RCC 7860 (cell line): ENCODE data around the gene PRIMPOL.
"Not testable (repeated sequence)": the region's sequence is repeated elsewhere in the genome, so short reads cannot be mapped to it uniquely, and the experiment has no call there.

ENCODE experiments used
- DNase-seq: peaks from one replicate; pipeline ENCODE4 v3.0.0-alpha.2; 2015; ENCODE audit warnings: low spot score
- FAIRE-seq: peaks from 2 replicates; lab custom pipeline; 2012; peaks lifted over from hg19 to GRCh38; lab: Jason Lieb, UNC

The PRIMPOL gene

DNA sequence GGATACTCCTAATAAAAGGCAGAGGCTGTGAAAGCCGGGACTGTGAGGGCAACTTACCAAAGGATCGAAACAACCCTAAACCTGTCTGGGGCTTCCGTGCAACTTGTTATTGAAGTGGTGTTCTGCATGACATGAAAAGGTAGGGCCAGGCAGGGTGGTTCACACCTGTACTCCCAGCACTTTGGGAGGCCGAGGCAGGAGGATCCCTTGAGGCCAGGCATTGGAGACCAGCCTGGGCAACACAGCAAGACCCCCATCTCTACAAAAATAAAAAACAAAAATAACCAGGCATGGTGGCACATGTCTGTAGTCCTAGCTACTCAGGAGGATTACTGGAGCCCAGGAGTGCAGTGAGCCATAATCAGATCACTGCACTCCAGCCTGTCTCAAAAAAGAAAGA, 12.6 kb upstream of the PRIMPOL start:
- DNase-seq = no peak
- no peak for FAIRE-seq

DNA sequence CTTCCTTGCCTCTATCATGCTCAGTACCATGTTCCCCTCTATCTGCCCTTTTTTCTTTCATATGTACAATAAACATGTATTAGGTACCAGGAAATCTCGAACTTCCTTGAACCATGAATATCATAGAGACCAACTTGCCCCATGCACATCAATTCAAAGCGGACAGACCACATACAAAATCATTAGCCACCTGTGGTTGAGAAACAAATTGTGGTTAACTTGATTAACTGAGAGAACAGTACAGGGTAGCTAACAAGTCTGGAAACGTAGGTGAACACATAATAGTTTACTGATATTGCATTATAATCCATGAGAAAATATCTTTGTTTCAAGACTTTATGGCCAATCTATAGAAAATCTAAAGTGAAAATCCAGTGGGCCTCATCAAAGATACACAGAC, 8.5 kb upstream of the PRIMPOL start:
- DNase-seq = no peak
- no peak for FAIRE-seq

DNA sequence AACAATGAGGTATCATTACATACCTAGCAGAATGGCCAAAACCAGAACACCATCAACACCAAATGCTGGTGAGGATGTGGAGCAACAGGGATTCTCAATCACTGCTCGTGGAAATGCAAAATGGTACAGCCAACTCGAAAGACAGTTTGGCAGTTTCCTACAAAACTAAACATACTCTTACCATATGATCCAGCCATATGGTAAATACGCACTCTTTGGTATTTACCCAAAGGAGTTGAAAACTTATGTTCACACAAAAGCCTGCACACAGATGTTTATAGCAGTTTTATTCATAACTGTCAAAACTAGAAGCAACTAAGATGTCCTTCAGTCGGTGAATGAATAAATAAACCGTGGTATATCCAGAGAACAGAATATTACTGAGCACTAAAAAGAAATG, 8.1 kb upstream of the PRIMPOL start:
- FAIRE-seq = no peak
- no peak for DNase-seq

DNA sequence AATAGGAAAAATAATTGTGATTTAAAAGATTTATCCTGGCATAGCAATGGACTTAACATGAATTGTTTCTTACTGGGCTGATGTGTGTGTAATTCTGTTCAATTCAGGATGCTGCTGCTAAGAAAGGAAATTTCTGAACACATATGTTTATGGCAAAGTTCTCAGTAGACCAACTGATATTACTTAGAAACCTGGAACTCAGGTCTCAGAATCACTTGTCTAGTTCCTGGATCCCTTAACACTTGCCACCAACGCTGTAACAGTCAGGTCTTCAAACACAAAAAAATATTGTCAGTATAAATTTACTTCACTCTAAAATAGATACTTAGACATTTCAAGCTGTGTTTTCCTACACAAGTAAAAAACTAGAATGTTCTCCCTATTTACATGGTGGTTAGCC, 5.8 kb upstream of the PRIMPOL start:
- DNase-seq (no peak), FAIRE-seq (no peak)

DNA sequence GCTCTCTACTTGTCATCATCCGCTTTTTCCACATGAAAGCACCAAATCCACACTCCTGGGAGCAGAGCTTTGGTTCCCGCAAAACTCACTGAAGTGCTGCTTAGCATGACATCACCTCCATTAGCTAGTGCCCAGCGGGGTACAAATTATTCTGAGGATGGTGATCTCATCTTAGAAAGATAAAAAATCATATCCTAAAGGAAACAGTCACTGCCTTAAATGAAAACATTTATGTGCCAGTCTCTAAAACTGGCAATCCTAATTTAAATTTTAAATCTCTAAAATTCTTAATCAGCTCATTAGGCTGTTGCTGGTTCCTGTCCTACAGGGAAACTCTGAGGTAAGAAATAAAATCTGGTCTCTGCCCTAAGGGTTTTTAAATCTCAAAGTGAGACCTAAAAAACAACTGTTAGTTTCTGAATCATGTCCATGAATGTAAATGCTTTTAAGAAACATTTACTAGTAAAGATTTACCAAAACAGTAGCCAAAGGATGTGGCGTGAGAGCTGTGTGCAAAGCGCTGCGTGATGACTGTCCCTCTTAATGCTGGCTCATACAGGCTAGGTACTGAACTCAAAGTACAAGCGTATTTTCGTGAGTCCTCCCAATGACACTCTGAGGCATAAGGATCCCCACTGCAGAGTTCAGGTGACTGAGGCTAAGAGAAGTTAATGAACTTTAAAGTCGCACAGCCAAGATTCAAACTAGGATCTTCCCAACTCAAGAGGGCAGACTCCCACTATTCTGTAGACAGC, 4.8 kb upstream of the PRIMPOL start:
- FAIRE-seq (peak; percentile 97), DNase-seq (peak; percentile 77)

DNA sequence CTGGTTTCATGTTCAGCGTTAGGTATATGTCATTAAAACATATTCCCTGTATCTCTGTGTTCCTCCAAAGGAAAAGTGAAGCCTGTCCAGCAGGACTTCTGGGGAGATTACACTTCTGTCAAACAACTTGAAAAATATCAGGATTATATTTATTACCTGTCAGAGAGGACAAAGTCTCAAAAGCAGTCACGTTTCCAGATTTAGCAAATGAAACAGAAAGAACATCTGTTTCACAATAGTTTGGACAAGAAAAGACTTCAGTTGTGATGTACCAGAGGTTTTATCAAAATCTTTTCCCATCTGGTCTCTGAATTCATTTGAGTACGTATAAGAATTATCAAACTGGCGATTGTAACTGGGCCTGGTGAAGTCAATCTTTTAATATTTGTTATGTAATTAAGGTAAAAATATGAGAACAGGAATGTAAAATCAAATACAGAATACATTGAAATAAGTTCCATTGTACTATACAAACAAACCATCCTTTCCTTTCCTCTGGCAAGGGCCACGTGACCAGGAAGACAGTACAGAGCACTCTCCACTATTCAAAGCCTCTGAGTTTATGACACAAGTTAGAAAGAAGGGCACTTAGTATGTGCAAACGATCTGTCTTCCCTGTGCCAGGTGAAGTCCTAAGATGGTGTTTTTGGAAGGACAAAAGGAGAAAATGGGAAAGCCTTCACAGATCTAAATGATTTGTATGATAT, 3.5 kb upstream of the PRIMPOL start:
- DNase-seq = no peak
- FAIRE-seq = no peak

DNA sequence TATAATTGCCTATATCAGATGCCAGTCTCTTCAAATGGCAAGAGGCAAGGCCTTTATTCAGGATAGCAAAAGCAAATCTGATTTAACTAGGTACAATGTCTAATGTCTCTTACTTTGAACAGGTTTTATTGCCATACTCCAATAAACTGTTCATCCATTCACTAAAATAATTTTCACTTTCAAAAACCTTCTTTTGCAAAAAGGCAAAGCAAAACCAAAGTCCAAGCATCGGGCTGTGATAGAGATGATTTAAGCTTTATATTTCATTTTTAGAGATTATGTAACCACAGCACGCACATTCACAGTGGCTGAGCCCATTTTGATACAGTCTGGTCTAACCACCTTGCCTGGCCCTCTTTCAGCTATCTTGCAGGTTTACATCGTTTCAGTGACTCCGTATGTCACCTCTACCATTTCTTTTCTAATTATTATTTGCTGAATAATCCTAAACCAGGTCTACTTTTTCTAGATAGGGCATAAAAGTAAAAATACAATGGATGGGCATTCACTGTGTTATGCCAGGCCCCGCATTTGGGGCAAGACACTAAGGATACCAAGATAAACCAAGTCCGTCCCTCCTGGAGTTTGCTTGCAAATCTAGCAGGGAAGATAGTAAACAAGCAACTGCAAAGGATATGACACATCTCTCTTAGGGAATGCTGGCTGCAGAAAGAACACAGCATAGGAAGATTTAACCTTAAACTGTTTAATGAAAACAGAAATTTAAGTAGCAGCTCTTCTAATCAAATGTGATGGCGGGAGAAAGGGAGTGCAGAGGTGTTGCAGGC, 2.1 kb upstream of the PRIMPOL start:
- FAIRE-seq (no peak), DNase-seq (no peak)

DNA sequence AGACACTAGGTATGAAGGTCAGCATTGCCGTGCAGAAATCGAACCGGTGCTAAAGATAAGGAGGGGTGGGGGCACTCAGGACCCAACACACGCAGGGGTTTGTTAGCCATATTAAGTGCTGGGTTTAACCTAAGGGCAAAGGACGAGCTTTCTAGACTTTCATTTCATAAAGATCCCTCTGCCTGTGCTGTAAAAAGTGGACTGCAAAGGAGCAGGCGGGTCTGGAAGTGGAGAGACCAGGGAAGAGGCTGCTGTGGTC, 1.6 kb upstream of the PRIMPOL start:
- FAIRE-seq = no peak
- DNase-seq = no peak

DNA sequence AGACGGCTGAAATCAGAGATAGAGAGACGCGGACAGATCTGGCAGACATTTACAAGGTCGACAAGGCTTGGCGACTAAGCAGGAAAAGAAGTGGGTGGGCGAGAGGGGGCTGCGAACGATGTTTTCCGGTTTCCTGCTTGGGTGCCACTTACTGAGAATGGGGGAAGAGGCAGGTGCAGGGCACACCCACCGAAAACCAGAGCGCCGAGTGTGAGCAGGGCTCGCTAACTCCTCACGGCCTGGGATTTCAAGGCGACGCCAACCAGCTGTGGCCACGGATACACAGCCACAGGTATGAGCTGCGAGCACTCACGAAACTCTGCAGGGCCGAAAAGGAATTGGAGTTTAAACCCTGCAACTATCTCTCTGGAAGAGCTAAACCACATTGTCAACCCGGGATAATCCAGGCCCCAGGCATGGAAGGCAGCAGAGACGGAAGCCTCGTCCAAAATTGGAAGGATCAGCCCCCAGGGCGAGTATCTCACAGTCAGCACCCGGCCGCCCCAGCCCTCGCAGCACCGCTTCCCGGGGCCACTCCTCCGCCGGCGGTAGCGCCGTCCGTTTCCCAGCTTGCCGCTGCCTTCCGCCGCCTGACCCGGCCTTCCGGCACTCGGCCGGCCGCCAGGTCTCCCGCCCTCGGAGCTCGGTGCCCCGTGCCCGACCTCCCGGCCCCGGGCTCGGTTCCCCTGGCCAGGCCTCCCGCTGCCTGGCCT, 1.1 kb upstream of the PRIMPOL start:
- FAIRE-seq = no peak
- DNase-seq = no peak

DNA sequence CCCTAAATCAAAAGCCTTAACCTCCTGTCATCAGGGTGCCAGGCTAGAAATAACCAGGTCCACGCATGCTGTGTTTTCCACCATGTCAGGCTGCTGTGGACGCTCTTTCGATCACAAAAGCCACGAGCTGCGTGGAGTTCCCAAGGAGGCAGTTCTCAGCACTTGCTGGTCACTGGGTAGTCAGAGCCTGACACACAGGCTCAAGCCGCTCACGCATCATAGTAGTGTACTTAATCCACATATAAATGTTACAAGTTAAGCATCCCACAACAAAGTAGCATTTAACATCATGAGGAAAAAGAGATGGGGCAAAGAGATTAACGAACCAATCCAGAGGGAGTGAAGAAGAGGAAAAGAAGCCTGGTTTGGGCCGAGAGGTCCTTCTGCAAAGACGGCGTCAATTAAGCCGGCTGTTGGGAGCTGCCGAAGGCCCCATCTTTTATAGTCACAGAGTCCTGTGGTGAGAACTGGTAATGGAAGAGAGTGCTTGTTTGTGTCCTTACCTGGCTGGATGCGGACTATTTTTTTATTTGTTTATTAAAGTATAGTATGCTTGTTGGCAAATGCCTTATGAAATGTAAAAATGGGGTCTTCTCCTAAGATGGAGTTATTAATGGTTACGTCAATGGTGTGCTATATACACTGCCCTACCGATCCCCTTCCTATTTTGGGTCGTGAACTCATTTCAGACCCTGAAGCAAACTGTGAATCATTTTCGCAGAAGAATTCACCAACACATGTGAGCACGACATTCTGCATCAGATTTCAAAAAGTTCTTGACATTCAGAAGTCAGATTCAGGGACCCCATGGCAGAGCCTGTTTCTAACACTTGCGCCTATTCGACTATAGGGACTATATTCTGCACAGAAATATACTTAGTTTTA, 675 bp downstream of the PRIMPOL start:
- DNase-seq (no peak), FAIRE-seq (no peak)

DNA sequence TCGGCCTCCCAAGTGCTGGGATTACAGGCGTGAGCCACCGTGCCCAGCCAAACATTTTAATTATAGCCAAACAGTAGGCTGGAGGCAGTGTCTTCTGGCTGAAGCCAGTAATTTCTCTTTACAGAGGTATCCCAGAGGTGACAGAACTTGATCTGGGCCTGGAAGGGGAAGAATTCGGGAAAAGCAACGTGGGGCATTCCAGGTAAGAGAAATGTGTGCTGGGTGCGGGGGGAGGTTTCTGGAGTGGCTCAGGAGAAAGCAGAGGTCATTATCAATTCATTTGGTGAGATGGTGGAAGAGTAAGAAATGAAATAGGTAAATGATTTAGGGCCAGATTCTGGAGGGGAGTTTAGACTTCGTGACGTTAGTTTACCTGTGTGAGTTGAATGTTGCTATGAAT, 2.4 kb downstream of the PRIMPOL start:
- no peak for FAIRE-seq

DNA sequence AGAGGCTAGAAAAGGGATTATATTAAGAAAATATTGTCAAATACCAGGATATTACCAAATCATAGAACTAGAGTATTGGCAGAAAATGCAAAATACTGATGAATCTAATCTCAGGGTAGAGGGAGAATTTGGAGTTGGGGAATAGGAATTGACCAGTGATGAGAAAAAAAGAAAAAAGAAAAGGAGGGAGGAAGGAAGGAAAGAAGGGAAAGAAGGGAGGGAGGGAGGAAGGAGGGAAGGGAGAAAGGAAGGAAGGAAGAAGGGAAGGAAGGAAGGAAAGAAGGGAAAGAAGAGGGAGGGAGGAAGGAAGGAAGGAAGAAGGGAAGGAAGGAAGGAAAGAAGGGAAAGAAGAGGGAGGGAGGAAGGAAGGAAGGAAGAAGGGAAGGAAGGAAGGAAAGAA, 3.1 kb downstream of the PRIMPOL start:
- DNase-seq, FAIRE-seq: not testable (repeated sequence)

More for the DNA sequence above, 2.4 kb downstream of the PRIMPOL start:
- no peak for DNase-seq

DNA sequence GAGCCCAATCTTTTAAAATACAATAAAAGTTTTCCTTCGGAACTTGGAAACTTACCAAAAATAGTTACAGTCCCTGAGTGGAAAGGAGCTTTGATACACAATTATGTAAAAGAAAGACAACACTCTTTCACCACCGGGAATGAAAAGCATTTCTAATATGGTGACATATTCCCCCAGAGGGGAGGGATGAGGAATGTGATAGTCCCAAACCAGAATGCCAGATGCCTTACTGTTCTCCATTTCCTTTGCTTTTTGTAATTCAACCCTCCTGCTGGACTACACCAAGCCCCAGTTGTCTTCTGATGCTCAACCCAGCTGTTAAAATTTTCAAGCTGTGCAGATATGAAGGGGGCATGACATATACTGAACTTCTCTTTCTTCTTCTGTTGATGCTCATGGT, 4.1 kb downstream of the PRIMPOL start:
- DNase-seq (no peak), FAIRE-seq (no peak)

DNA sequence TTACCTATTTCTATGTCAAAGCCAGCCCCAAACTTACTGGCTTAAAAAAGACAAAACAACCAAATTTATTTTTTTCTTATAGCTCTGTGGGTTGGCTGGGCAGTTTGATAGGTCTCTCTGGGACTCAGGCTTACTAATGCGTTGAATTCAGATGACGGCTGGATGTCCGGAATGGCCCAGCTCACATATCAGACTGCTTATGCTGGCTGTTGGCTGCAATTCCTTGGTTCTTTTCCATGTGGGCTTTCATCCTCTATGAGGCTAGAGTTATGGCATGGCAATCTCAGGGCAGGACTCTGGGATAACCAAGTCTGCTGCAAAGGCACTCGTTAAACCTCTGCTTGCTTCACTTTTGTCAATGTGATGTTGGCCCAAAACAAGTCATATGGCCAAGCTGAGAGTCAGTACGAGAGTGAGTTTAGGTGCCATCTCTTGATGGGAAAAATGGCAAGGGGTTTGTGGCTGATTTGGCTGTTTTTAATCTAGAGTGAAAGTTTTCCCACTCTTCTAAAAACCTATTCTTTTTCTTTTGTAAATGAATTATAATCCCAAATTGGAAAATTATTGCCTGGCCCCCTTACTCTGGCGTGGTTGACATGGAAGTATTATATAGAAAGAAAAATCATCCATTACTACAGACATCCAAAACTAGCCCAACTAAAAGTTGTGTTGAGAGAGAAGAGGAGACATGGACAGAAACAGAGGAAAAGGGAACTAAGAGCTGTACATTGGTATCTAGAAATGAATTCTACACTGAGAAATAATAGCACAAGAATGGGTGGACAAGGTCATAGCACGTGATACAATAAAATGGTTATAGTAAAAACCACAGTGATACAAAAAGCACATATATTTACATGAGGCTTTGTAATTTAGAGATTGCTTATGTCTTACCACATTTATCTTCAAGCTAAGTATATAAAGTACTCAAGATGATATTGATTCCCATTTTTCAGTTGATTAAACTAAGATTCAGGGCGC, 6.6 kb downstream of the PRIMPOL start:
- DNase-seq = no peak
- FAIRE-seq = no peak

DNA sequence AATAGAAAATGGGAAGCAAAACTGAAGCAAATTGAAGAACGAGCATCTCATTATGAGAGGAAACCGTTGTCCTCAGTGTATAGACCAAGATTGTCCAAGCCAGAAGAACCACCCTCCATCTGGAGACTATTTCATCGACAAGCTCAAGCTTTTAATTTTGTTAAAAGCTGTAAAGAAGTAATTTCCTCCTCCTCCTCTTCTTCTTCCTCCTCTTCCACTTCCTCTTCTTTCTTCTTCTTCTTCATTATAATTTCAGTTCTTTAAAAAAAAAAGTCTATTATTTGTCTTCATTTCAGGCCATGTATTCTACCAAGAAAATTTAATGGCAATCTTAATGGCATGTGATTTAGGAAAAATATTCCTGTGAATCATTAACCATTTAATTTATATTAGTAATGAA, 7.6 kb downstream of the PRIMPOL start:
- FAIRE-seq (no peak), DNase-seq (no peak)

DNA sequence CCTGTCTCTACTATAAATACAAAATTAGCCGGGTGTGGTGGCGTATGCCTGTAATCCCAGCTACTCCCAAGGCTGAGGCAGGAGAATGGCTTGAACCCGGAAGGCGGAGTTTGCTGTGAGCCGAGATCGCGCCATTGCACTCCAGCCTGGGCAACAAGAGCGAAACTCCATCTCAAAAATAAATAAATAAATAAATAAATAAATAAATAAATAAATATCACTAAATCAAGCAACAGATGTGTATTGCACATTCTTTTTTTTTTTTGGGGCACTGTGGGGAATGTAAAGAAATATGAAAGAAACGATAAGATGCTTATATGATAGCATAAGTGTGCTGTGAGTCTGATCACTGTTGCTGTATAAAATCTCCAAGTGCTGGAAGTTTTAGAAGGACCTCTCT, 8.3 kb downstream of the PRIMPOL start:
- DNase-seq, FAIRE-seq: not testable (repeated sequence)

DNA sequence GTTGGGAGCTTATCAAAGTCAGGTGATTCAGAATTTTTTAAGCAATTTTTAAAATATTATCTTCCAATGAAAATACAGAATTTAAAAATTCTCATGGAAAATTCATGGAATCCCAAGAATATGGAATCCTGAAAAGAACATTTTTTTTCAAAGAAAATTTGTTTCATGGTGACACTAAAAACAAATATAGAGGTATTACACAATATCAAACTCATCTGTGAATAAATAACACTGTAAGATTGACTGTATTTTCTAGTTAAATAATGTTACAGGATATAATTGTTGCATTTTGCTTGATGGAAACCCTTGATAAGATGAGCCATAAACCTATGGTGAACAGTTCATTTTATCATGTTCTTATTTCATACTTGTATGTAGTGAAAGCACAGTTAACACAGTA, 11.4 kb downstream of the PRIMPOL start:
- DNase-seq (no peak), FAIRE-seq (no peak)

DNA sequence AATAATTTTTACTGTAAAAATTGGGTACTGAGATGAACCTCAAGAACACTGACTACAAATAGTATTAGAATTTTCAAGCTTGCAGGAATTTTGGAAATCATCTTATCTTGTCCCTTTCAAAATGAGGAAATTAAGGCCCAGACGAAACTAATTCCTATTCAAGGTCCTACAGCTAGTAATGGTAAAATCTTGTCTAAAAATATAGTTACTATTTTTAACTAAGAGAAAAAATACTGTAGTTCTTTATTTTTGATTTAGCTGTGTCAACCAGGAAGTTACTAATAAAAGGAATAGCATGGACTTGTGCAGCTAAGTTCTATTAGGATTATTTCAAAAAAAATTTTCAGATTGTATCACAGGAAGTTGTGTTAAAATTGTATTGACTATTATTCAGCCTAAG, 12.7 kb downstream of the PRIMPOL start:
- FAIRE-seq (no peak), DNase-seq (no peak)
